ENCODE measurements around the gene SUPV3L1. TPM values are rescaled to one million over a fixed set of nuclear protein-coding genes. Genes with fewer than 3 reads are reported as not detected.
A peak's percentile ranks its signal among the peaks of the same experiment; 100 is the strongest.

SUPV3L1 gene
- total and polyA plus RNA-seq, 9 of the 15 experiments (the other 6 are each of a cell fraction or from before 2014, with no cell fraction given) = 45.2 to 156 (median 92.6) TPM

DNA sequence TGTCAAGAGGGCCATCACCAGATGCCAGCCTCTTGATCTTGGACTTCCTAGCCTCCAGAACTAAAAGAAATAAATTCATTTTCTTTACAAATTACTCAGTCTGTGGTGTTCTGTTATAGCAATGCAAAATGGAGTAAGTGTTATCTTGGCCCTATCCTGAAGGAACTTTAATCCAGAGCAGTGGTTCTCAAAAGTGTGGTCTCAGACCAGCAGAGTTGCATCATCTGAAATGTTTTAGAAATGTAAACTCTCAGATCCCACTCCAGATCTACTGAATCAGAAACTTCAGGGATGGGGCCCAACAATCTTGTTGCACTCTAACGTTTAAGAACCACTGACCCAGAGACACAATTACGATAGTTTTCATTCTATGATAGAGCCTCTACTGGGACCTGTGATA lies 3.2 kb upstream of the SUPV3L1 start (continued):
- TF ChIP-seq, protein P1, sequence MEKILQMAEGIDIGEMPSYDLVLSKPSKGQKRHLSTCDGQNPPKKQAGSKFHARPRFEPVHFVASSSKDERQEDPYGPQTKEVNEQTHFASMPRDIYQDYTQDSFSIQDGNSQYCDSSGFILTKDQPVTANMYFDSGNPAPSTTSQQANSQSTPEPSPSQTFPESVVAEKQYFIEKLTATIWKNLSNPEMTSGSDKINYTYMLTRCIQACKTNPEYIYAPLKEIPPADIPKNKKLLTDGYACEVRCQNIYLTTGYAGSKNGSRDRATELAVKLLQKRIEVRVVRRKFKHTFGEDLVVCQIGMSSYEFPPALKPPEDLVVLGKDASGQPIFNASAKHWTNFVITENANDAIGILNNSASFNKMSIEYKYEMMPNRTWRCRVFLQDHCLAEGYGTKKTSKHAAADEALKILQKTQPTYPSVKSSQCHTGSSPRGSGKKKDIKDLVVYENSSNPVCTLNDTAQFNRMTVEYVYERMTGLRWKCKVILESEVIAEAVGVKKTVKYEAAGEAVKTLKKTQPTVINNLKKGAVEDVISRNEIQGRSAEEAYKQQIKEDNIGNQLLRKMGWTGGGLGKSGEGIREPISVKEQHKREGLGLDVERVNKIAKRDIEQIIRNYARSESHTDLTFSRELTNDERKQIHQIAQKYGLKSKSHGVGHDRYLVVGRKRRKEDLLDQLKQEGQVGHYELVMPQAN (IDR thresholded peaks at IDR 0.05; ENCODE audit: borderline replicate concordance) = no peak
- TF ChIP-seq RBFOX2 (IDR thresholded peaks at IDR 0.05; ENCODE audit: low read depth, low read length) (no peak), LARP7 (IDR thresholded peaks at IDR 0.05) (no peak), ZNF146 (CRISPR knock-in tag; IDR thresholded peaks at IDR 0.05; ENCODE audit: unreplicated experiment) (no peak), SIN3B (IDR thresholded peaks at IDR 0.05; ENCODE audit: low read depth) (no peak), ESRRA (IDR thresholded peaks at IDR 0.05; ENCODE audit: borderline replicate concordance, low read depth) (no peak), FOXJ3 (CRISPR knock-in tag; IDR thresholded peaks at IDR 0.05) (no peak), CCAR2 (IDR thresholded peaks at IDR 0.05; ENCODE audit: low read depth, low read length) (no peak), SMAD4 (CRISPR knock-in tag; conservative IDR thresholded peaks at IDR 0.05) (peak; percentile 58; the same call in 1 of the 2 replicates), ZNF41 (CRISPR knock-in tag; conservative IDR thresholded peaks at IDR 0.05) (no peak), HNRNPL (IDR thresholded peaks at IDR 0.05; ENCODE audit: low read depth, low read length) (no peak), SIX5 (IDR thresholded peaks at IDR 0.05; ENCODE audit: borderline replicate concordance in 1 of 2, insufficient read depth in 1 of 2, low read depth in 1 of 2, low read length in 2 of 2) (no peak), ZNF174 (CRISPR knock-in tag; IDR thresholded peaks at IDR 0.05) (no peak), FOXP1 (CRISPR knock-in tag; IDR thresholded peaks at IDR 0.05) (no peak), CXXC5 (CRISPR knock-in tag; IDR thresholded peaks at IDR 0.05) (peak; percentile 49; the same call in 1 of the 2 replicates), DMBX1 (CRISPR knock-in tag; IDR thresholded peaks at IDR 0.05; ENCODE audit: borderline replicate concordance) (0 out of 2 replicates have a peak, but pooled peaks have one; percentile 32)
- TF ChIP-seq, protein P2, sequence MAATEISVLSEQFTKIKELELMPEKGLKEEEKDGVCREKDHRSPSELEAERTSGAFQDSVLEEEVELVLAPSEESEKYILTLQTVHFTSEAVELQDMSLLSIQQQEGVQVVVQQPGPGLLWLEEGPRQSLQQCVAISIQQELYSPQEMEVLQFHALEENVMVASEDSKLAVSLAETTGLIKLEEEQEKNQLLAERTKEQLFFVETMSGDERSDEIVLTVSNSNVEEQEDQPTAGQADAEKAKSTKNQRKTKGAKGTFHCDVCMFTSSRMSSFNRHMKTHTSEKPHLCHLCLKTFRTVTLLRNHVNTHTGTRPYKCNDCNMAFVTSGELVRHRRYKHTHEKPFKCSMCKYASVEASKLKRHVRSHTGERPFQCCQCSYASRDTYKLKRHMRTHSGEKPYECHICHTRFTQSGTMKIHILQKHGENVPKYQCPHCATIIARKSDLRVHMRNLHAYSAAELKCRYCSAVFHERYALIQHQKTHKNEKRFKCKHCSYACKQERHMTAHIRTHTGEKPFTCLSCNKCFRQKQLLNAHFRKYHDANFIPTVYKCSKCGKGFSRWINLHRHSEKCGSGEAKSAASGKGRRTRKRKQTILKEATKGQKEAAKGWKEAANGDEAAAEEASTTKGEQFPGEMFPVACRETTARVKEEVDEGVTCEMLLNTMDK (IDR thresholded peaks at IDR 0.05; ENCODE audit: borderline replicate concordance, insufficient read depth, low read depth, low read length, poor library complexity, severe bottlenecking) = no peak
- TF ChIP-seq, protein P3, sequence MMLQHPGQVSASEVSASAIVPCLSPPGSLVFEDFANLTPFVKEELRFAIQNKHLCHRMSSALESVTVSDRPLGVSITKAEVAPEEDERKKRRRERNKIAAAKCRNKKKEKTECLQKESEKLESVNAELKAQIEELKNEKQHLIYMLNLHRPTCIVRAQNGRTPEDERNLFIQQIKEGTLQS (IDR thresholded peaks at IDR 0.05) = peak; percentile 71
- TF ChIP-seq, protein P3 (CRISPR knock-in tag; conservative IDR thresholded peaks at IDR 0.05) = no peak
- TF ChIP-seq, protein P4, sequence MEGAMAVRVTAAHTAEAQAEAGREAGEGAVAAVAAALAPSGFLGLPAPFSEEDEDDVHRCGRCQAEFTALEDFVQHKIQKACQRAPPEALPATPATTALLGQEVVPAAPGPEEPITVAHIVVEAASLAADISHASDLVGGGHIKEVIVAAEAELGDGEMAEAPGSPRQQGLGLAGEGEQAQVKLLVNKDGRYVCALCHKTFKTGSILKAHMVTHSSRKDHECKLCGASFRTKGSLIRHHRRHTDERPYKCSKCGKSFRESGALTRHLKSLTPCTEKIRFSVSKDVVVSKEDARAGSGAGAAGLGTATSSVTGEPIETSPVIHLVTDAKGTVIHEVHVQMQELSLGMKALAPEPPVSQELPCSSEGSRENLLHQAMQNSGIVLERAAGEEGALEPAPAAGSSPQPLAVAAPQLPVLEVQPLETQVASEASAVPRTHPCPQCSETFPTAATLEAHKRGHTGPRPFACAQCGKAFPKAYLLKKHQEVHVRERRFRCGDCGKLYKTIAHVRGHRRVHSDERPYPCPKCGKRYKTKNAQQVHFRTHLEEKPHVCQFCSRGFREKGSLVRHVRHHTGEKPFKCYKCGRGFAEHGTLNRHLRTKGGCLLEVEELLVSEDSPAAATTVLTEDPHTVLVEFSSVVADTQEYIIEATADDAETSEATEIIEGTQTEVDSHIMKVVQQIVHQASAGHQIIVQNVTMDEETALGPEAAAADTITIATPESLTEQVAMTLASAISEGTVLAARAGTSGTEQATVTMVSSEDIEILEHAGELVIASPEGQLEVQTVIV (CRISPR knock-in tag; IDR thresholded peaks at IDR 0.05; ENCODE audit: borderline replicate concordance) = no peak

All from K562 (cell line).